ENCODE data around the gene MRPL18. TPM values are rescaled to one million over a fixed set of nuclear protein-coding genes. Genes with fewer than 3 reads are reported as not detected.
"Not testable (repeated sequence)": the region's sequence is repeated elsewhere in the genome, so short reads cannot be mapped to it uniquely, and the experiment has no call there.

Gene MRPL18
- total RNA-seq, 4 donors from 2014 or later = 38.0 to 85.2 (median 74.1) TPM

DNA sequence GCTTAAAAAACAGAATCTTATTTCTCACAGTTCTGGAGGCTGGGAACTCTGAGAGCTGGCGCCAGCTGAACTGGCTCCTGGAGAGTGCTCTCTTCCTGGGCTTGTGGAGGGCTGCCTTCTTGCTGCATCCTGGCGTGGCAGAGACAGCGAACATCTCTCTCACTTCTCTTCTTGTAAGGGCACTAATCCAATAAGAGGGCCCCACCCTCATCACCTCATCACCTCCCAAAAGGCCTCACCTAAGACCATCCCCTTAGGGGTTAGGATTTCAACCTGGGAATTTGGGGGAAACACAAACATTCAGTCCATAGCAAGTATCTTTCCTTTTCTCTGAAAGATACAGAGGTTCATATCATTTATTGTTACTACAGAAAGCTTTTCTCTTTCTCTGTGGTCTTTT lies 33.7 kb downstream of the MRPL18 start:
- Histone ChIP-seq H3K27me3 (no peaks in the 10 kb centered on the region), H3K4me1 (no peaks in the 10 kb centered on the region), H3K9me3 (no peaks in the 10 kb centered on the region), H3K36me3 (peaks cover 0 to 11% (median 0%) of the 10 kb centered on the region in 3 donors), H3K27ac (no peak overlapping the region), H3K4me3 (no peak overlapping the region)
- 92 to 98% methylated on average over 3 of the region's 3 CpGs for whole genome bisulfite sequencing, 2 donors
- no peak for DNase-seq (ENCODE audit: low spot score in 2 of 2)
- TF ChIP-seq, protein P1, sequence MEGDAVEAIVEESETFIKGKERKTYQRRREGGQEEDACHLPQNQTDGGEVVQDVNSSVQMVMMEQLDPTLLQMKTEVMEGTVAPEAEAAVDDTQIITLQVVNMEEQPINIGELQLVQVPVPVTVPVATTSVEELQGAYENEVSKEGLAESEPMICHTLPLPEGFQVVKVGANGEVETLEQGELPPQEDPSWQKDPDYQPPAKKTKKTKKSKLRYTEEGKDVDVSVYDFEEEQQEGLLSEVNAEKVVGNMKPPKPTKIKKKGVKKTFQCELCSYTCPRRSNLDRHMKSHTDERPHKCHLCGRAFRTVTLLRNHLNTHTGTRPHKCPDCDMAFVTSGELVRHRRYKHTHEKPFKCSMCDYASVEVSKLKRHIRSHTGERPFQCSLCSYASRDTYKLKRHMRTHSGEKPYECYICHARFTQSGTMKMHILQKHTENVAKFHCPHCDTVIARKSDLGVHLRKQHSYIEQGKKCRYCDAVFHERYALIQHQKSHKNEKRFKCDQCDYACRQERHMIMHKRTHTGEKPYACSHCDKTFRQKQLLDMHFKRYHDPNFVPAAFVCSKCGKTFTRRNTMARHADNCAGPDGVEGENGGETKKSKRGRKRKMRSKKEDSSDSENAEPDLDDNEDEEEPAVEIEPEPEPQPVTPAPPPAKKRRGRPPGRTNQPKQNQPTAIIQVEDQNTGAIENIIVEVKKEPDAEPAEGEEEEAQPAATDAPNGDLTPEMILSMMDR (IDR thresholded peaks at IDR 0.05) = no peak
- no peak for TF ChIP-seq POLR2A (IDR thresholded peaks at IDR 0.05)
- TF ChIP-seq EP300 (IDR thresholded peaks at IDR 0.05) = no peak

DNA sequence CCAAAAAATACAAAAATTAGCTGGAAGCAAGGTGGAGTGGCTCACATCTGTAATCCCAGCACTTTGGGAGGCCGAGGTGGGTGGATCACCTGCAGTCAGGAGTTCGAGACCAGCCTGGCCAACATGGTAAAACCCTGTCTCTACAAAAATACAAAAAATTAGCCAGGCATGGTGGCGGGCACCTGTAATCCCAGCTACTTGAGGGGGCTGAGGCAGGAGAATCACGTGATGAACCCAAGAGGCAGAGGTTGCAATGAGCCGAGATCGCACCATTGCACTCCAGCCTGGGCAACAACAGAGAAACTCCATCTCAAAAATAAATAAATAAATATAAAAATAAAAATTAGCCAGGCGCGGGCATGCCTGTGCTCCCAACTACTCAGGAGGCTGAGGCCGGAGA lies 34.4 kb downstream of the MRPL18 start:
- H3K9me3 ChIP-seq; H3K27me3 ChIP-seq; H3K27ac ChIP-seq; DNase-seq (ENCODE audit: low spot score in 2 of 2); H3K4me3 ChIP-seq; H3K36me3 ChIP-seq; H3K4me1 ChIP-seq: not testable (repeated sequence)
- WGBS, 2 donors = 93 to 96% methylated on average over 9 of the region's 9 CpGs

DNA sequence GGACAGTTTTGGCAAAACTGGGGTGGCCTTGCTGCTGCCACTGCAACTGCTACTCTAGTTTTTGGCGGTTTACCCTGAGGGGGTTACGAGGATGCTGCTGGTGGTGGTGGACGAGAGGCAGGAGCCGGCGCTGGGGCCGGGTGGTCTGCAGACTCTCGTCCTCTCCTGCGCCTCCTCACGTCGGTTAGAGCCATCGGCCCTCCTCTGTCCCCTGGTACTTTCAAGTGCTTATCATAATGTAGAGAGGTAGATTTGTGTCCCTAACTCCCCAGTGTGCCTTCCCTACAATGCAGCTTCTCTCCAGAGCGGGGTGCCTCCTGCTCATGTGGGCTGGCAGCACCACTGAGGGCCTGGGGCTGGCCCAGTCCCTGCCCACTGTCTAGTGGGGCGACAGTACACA lies 35.7 kb downstream of the MRPL18 start:
- H3K27me3 ChIP-seq = no peaks in the 10 kb centered on the region
- WGBS, 2 donors = 94 to 95% methylated on average over 13 of the region's 13 CpGs
- no peak overlapping the region for H3K4me3 ChIP-seq
- TF ChIP-seq EP300 (IDR thresholded peaks at IDR 0.05) (no peak), POLR2A (IDR thresholded peaks at IDR 0.05) (no peak)
- TF ChIP-seq, protein P1 (IDR thresholded peaks at IDR 0.05) = no peak
- H3K9me3 ChIP-seq = no peaks in the 10 kb centered on the region
- no peak for DNase-seq (ENCODE audit: low spot score in 2 of 2)
- no peaks in the 10 kb centered on the region for H3K36me3 ChIP-seq
- H3K27ac ChIP-seq = no peak overlapping the region
- no peaks in the 10 kb centered on the region for H3K4me1 ChIP-seq

DNA sequence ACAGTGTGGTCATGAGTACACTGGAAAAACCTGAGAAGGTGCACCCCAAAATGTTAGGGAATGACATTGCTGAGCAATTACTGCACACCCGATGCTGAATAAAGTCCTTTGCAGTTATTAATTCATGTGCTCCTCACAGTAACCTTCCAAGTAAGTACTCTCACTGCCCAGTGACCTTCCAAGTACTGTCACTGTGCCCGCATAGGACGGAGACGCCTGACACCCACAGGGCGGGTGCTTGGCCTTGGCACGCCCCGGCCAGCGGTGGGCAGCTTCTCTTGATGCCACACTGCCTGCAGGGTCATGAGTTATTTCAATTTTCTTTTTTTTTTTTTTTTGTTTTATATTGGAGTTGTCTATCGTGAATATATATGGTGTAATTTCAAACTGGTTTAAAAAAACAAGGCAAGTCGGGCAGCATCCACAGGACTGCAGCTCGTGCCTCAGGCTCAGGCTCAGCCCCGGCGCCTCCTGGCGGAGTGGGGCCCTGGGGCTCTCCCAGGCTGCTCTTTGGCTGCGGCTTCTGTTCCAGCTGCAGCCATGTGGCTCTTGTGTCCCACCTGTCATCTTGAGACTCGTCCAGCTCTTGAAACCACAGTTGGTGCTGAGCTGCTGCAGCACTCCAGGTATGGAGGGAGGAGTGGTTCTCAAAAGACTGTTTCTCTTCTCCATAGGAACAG lies 36.8 kb downstream of the MRPL18 start:
- 90 to 93% methylated on average over 16 of the region's 16 CpGs for WGBS, 2 donors
- no peak for DNase-seq (ENCODE audit: low spot score in 2 of 2)

DNA sequence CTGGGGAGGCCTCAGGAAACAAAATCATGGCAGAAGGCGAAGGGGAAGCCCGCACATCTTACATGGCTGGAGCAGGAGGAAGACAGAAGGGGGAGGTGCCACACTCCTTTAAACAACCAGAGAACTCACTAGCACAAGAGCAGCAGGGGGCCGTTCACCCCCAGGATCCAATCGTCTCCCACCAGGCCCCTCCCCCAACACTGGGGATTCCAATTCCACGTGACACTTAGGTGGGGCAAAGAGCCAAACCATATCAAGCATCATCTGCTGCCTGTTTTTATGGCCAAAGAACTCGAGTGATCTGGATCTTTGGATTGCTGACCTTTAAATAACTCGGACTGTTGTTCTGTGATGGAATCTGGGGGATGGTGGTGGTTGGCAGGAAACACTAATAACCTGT lies 37.8 kb downstream of the MRPL18 start:
- Histone ChIP-seq H3K36me3 (no peaks in the 10 kb centered on the region), H3K4me3 (no peak overlapping the region), H3K27ac (no peak overlapping the region), H3K4me1 (no peaks in the 10 kb centered on the region), H3K9me3 (no peaks in the 10 kb centered on the region), H3K27me3 (no peaks in the 10 kb centered on the region)
- no peak for TF ChIP-seq EP300 (IDR thresholded peaks at IDR 0.05)
- TF ChIP-seq, protein P1 (IDR thresholded peaks at IDR 0.05) = no peak
- no peak for TF ChIP-seq POLR2A (IDR thresholded peaks at IDR 0.05)
- 43 to 56% methylated on average over 7 of the region's 7 CpGs for WGBS, 2 donors
- DNase-seq (ENCODE audit: low spot score in 2 of 2) = no peak

More for the DNA sequence above, 36.8 kb downstream of the MRPL18 start:
- Histone ChIP-seq H3K4me3 (no peak overlapping the region), H3K27ac (no peak overlapping the region), H3K4me1 (no peaks in the 10 kb centered on the region), H3K36me3 (no peaks in the 10 kb centered on the region), H3K27me3 (no peaks in the 10 kb centered on the region), H3K9me3 (no peaks in the 10 kb centered on the region)
- TF ChIP-seq, protein P1 (IDR thresholded peaks at IDR 0.05) = no peak
- TF ChIP-seq POLR2A (IDR thresholded peaks at IDR 0.05) = no peak
- TF ChIP-seq EP300 (IDR thresholded peaks at IDR 0.05) = no peak
